Lower lobe of right lung (tissue), 2 donors: ENCODE data around the gene GNG10. TPM values are rescaled to one million over a fixed set of nuclear protein-coding genes. Genes with fewer than 3 reads are reported as not detected.
"Not testable (repeated sequence)": the region's sequence is repeated elsewhere in the genome, so short reads cannot be mapped to it uniquely, and the experiment has no call there.

Experiments
- ATAC-seq, 2 donors: fragments of 200-7000 bp; cut with Tn5 transposase; one replicate each; pipeline ENCODE4 v1.9.1; 2020 to 2022; ENCODE audit warnings: mild to moderate bottlenecking in 2 of 2, moderate library complexity in 2 of 2
- DNase-seq: peaks from one replicate; pipeline ENCODE4 v3.0.0-alpha.2; 2020
- H3K27ac ChIP-seq: fragments of 200-600 bp; one replicate; pipeline ENCODE4 v1.8.0; 2022
- H3K27me3 ChIP-seq: fragments of 200-600 bp; one replicate; pipeline ENCODE4 v1.8.0; 2022; ENCODE audit warnings: low read depth
- H3K36me3 ChIP-seq: fragments of 200-600 bp; one replicate; pipeline ENCODE4 v1.8.0; 2022; ENCODE audit warnings: mild to moderate bottlenecking
- H3K4me1 ChIP-seq: fragments of 200-600 bp; one replicate; pipeline ENCODE4 v1.8.0; 2022
- H3K4me3 ChIP-seq: fragments of 200-600 bp; one replicate; pipeline ENCODE4 v1.8.0; 2022; ENCODE audit warnings: mild to moderate bottlenecking
- H3K9me3 ChIP-seq: fragments of 200-600 bp; one replicate; pipeline ENCODE4 v1.8.0; 2022
- CTCF ChIP-seq: fragments of 200-600 bp; IDR thresholded peaks from one replicate; pipeline ENCODE4 v1.8.0; 2022; ENCODE audit warnings: antibody characterized with exemption, mild to moderate bottlenecking
- intact Hi-C: fragments of 100-400 bp; cut with DNase I; formaldehyde crosslinking; loops from one replicate; pipeline ENCODE4 v1.11.0; 2022
- long read RNA-seq: library from polyadenylated mRNA; unstranded; transcript quantifications from one replicate; pipeline ENCODE4 v2.0.0, GENCODE V29; 2021
- total RNA-seq: library from RNA; stranded (reverse); fragmentation: NEBNext Ultra II Directional; extraction: Animal tissue kit (Norgen Biotek cat#: 25700); gene quantifications from one replicate; pipeline ENCODE4 v1.2.1, GENCODE V29; 2021
- donor health status: DM: no; HTN: yes; CAD: no; lungs with severe emphysema.

GNG10 gene
- total RNA-seq = 50.0 TPM
- long read RNA-seq, transcript GNG10-201 (3 exons, 1,491 nt) = major isoform, 44 of 46 reads
- long read RNA-seq, partial matches to known transcripts = 1 of 46 reads
- long read RNA-seq, other reads (novel, unspliced or antisense) = 1 of 46 reads

- no peaks in the 10 kb centered on the region for H3K9me3 ChIP-seq
- H3K27ac ChIP-seq = peak within 1 kb of the TSS; percentile 86
- H3K4me1 ChIP-seq = peaks cover 27% of the 10 kb centered on the region
- no peaks in the 10 kb centered on the region for H3K36me3 ChIP-seq
- intact Hi-C loops = no loop called here
- ATAC-seq (peak; percentile 95 to 97), DNase-seq (peak; percentile 75)
- peak within 1 kb of the TSS; percentile 74 for H3K4me3 ChIP-seq
- H3K27me3 ChIP-seq = no peaks in the 10 kb centered on the region
- no peak for TF ChIP-seq CTCF
Observed at GRCh38 chr9:111661150-111661801, at the start of gene GNG10. GNG10 (plus strand) TSS chr9:111661605; CDS start chr9:111661635, 30 bp downstream.

- no peak for TF ChIP-seq CTCF
- H3K4me3 ChIP-seq = no peak overlapping the region
- no peaks in the 10 kb centered on the region for H3K36me3 ChIP-seq
- no peaks in the 10 kb centered on the region for H3K4me1 ChIP-seq
- H3K27me3 ChIP-seq = peaks cover 7% of the 10 kb centered on the region
- H3K27ac ChIP-seq = no peak overlapping the region
- DNase-seq (no peak), ATAC-seq (no peak)
- intact Hi-C loops = no loop called here
- H3K9me3 ChIP-seq = no peaks in the 10 kb centered on the region
Observed at GRCh38 chr9:111613436-111614040, 47.9 kb upstream of the GNG10 start.

GRCh38 chr9:111615928-111616327 lies 45.5 kb upstream of the GNG10 start:
- TF ChIP-seq CTCF = no peak

GRCh38 chr9:111617349-111617748 lies 44.1 kb upstream of the GNG10 start:
- DNase-seq, H3K4me3 ChIP-seq, H3K27ac ChIP-seq, H3K36me3 ChIP-seq, H3K4me1 ChIP-seq, intact Hi-C loops, H3K9me3 ChIP-seq, ATAC-seq, H3K27me3 ChIP-seq: not testable (repeated sequence)

More at GRCh38 chr9:111615928-111616327, 45.5 kb upstream of the GNG10 start:
- no peak for ATAC-seq
- H3K27me3 ChIP-seq = no peaks in the 10 kb centered on the region
- H3K4me1 ChIP-seq = no peaks in the 10 kb centered on the region
- intact Hi-C loops = no loop called here
- H3K36me3 ChIP-seq = no peaks in the 10 kb centered on the region
- H3K4me3 ChIP-seq = no peak overlapping the region
- H3K9me3 ChIP-seq = no peaks in the 10 kb centered on the region
- no peak overlapping the region for H3K27ac ChIP-seq
- no peak for DNase-seq

GRCh38 chr9:111621895-111622480 lies 39.4 kb upstream of the GNG10 start:
- Histone ChIP-seq H3K27ac (no peak overlapping the region), H3K27me3 (no peaks in the 10 kb centered on the region), H3K9me3 (no peaks in the 10 kb centered on the region), H3K4me3 (no peak overlapping the region), H3K36me3 (no peaks in the 10 kb centered on the region), H3K4me1 (no peaks in the 10 kb centered on the region)
- intact Hi-C loops = no loop called here
- ATAC-seq (peak; percentile 77 to 92), DNase-seq (no peak)
- TF ChIP-seq CTCF = peak; percentile 90

- Histone ChIP-seq H3K4me1 (no peaks in the 10 kb centered on the region), H3K4me3 (no peak overlapping the region), H3K27me3 (no peaks in the 10 kb centered on the region), H3K36me3 (no peaks in the 10 kb centered on the region), H3K9me3 (no peaks in the 10 kb centered on the region), H3K27ac (no peak overlapping the region)
- no peak for TF ChIP-seq CTCF
- peak; percentile 54 for DNase-seq
- peak; percentile 67 to 81 for ATAC-seq
- intact Hi-C loops = no loop called here
Observed at GRCh38 chr9:111622626-111623025, 38.8 kb upstream of the GNG10 start.
